NCI-H2196 treated with DMSO at 0.1 percent for 48 hours (cell line): ENCODE results near the gene BLM.
"Not testable (repeated sequence)": the region's sequence is repeated elsewhere in the genome, so short reads cannot be mapped to it uniquely, and the experiment has no call there.

Experiments used
- DNase-seq: peaks from one replicate; lab custom pipeline; 2025; ENCODE audit not compliant: unreplicated experiment; lab: John Stamatoyannopoulos, UW

BLM gene

GRCh38 chr15:90819390-90819789 lies 102.2 kb downstream of the BLM start:
- DNase-seq = no peak

GRCh38 chr15:90819850-90820249 lies 102.7 kb downstream of the BLM start:
- DNase-seq = no peak

GRCh38 chr15:90820481-90820880 lies 103.3 kb downstream of the BLM start:
- DNase-seq = no peak

GRCh38 chr15:90822204-90822955 lies 105.2 kb downstream of the BLM start:
- no peak for DNase-seq

GRCh38 chr15:90823455-90823974 lies 106.4 kb downstream of the BLM start:
- DNase-seq = no peak

- DNase-seq = not testable (repeated sequence)
These were observed 108.2 kb downstream of the BLM start for GRCh38 chr15:90825115-90825899.

- not testable (repeated sequence) for DNase-seq
These were observed 109.2 kb downstream of the BLM start for GRCh38 chr15:90826206-90826885.

GRCh38 chr15:90826886-90827435 lies 109.8 kb downstream of the BLM start:
- DNase-seq = no peak

GRCh38 chr15:90828111-90828510 lies 111.0 kb downstream of the BLM start:
- no peak for DNase-seq

- DNase-seq = no peak
These were observed 112.0 kb downstream of the BLM start for GRCh38 chr15:90829126-90829525.

- DNase-seq = no peak
These were observed 112.8 kb downstream of the BLM start for GRCh38 chr15:90829942-90830440.

- DNase-seq = no peak
These were observed 117.5 kb downstream of the BLM start for GRCh38 chr15:90834626-90835025.

- DNase-seq = no peak
These were observed 119.2 kb downstream of the BLM start for GRCh38 chr15:90836296-90836871.

GRCh38 chr15:90837094-90837493 lies 119.9 kb downstream of the BLM start:
- DNase-seq = no peak

- DNase-seq = no peak
These were observed 121.0 kb downstream of the BLM start for GRCh38 chr15:90838139-90838538.

- no peak for DNase-seq
These were observed 121.4 kb downstream of the BLM start for GRCh38 chr15:90838544-90838943.

GRCh38 chr15:90839187-90840071 lies 122.3 kb downstream of the BLM start:
- DNase-seq = no peak

- no peak for DNase-seq
These were observed 123.2 kb downstream of the BLM start for GRCh38 chr15:90840157-90840855.

GRCh38 chr15:90840954-90841353 lies 123.8 kb downstream of the BLM start:
- no peak for DNase-seq
